ENCODE data around the gene FRAT1. TPM values are rescaled to one million over a fixed set of nuclear protein-coding genes. Genes with fewer than 3 reads are reported as not detected.

FRAT1 gene
- total RNA-seq, 1 experiment from 2014 or later, result 1.8 TPM

DNA sequence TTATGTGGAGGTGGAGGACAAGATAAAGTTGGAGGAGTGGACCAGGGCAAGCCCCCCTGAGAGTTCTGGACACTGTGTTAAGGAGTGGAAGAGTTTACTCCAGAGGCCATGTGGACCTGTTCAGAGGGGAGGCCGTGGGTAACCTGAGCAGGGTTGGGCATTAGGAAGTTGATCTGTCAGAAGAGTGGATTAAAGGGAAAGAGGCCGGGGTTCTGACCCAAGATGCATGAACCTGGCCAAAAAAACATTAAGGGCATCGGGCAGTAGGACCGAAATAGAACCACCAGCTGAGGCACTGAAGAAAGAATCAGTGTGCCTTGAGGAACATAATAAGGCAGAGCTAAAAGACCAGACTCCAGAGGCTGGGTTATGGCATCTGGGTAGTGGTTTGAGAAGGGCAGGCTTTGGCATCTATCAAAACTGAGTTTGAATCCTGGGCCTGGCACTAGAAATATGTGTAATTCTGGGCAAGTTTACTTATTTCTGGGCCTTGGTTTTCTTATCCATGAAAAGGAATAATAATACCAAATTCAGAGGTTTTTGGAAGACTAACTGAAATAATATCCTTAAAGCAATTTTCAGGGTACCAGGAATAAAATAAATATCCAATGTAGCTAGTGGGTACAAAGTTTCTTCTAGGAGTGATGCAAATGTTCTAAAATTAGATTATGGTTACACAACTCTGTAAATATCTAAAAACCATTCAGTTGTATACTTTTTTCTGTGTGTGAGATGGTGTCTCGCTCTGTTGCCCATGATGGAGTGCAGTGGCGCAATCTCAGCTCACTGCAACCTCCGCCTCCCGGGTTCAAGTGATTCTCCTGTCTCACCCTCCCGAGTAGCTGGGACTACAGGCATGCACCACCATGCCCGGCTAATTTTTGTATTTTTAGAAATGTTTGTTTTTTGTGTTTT, 10.9 kb upstream of the FRAT1 start:
- DNase-seq (ENCODE audit: low spot score), result no peak

DNA sequence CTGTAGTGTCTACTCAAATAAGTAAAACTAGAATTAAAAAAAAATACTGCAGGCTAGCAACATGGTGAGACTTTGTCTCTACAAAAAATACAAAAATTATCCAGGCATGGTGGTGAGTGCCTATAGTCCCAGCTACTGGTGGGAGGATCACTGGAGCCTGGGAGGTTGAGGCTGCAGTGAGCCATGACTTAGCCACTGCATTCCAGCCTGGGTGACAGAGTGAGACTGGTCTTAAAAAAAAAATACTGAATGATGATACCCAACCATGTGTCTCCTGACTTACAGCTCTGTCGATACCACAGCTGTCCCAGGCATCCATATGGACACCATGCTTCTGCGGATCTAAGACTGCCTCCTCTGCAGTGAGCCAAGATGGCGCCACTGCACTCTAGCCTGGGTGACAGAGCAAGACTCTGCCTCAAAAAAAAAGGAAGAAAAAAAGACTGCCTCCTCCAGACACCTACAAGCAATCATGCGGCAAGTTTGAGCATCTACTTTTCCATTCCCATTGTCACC, 7.9 kb upstream of the FRAT1 start:
- no peak for DNase-seq (ENCODE audit: low spot score)

DNA sequence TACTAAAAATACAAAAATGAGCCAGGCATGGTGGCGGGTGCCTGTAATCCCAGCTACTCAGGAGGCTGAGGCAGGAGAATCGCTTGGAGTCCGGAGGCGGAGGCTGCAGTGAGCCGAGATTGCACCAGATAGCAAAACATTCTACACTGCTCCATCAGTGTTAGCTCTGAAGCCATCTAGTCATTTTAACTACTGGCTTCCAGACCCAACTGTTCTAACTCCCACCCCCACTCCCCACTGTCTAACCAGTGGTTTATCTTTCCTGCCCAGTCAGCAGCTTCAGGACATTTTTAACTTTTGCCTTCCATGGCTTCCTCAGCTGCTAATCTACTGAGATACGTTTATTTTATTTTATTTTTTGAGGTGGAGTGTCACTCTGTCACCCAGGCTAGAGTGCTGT, 6.2 kb upstream of the FRAT1 start:
- no peak for DNase-seq (ENCODE audit: low spot score)

DNA sequence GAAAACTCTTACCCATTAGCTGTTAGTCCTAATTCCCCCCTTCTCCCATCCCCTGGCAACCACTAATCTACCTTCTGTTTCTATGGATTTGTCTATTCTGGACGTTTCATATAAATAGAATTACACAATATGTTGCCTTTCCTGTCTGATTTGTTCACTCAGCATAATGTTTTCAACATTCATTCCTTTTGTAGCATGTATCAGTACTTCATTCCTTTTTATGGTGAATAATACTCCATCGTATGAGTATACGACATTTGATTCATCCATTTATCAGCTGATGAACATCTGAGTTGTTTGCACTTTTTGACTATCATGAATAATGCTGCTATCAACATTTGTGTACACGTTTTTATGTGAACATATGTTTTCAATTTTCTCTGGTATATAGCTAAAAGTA, 4.4 kb upstream of the FRAT1 start:
- DNase-seq (ENCODE audit: low spot score), result no peak

DNA sequence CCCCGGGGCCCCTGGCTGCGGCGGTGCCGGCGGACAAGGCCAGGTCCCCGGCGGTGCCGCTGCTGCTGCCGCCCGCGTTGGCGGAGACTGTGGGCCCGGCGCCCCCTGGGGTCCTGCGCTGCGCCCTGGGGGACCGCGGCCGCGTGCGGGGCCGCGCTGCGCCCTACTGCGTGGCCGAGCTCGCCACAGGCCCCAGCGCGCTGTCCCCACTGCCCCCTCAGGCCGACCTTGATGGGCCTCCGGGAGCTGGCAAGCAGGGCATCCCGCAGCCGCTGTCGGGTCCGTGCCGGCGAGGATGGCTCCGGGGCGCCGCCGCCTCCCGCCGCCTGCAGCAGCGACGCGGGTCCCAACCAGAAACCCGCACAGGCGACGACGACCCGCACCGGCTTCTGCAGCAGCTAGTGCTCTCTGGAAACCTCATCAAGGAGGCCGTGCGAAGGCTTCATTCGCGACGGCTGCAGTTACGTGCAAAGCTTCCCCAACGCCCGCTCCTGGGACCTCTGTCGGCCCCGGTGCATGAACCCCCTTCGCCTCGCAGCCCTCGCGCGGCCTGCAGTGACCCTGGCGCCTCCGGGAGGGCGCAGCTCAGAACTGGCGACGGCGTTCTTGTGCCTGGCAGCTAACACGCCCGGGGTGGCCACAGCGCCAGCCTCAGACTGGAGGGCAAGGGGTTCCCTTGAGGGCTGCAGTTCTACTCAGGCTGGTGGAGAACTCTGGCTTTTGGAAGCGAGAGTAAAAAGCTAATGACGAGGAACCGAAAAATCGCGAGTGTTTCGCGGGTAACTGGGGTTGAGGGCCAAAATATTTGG, 804 bp downstream of the FRAT1 start:
- no peak for DNase-seq (ENCODE audit: low spot score)

DNA sequence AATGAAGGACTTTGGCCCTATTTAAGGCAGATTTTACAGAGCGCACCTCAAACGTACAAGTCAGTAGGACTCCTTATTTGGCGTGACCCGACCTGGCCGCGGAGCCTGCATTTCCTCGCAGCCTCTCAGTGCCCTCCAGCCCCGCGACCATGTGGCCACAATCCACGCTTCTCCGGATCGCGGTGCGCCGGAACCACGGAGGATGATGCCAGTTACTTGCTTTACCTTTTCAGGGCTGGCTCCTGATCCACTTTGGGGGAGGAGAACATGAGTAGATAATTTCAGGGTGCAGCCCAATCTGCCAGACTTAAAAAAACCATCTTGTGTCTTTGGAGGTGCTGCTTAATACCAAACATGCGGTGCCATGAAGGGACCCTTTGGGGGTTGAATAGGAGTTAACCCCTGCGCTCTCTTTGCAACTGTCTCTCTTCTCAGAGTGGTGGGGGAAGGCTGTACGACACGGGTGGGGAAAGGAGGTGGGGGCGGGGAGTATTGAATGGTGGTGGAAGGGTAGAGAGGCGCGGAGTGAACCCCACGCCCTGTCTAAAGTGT, 1.5 kb downstream of the FRAT1 start:
- no peak for DNase-seq (ENCODE audit: low spot score)

DNA sequence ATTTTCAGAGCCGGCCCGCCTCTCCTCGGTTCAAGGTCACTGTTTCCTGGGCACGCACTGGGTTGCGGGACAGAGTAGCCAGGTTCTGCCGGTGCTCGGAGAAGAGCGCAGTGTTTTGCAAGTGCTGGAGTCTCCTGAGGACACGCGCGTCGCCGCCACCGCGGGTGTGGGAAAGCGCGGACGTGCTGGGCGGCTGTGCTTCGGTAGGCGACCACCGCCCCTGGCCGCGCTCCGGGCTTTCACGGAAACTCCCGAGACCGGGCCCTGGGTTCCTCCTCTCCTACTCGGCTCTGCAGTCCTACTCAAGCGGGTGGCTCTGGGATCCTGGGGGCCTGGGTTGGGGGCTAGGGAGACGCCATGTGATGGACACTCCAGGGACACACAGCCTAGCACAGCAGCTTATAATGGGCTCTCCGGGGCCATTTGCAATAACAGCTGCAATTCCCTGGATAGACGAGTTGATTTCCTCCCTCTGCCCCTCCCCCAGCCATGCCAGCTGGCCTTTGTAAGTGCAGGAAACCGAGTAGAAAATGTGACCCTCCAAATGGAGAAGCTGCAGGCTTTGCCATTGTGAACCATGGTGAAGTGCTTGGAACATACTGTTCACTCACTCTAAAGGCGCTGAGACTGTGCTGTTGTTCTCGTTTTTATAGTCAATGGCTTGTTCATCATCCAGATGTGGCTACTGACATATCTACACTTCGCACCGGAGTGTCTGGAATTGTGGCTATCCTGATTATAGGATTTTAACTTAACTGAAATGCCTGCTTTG, 2.1 kb downstream of the FRAT1 start:
- no peak for DNase-seq (ENCODE audit: low spot score)

DNA sequence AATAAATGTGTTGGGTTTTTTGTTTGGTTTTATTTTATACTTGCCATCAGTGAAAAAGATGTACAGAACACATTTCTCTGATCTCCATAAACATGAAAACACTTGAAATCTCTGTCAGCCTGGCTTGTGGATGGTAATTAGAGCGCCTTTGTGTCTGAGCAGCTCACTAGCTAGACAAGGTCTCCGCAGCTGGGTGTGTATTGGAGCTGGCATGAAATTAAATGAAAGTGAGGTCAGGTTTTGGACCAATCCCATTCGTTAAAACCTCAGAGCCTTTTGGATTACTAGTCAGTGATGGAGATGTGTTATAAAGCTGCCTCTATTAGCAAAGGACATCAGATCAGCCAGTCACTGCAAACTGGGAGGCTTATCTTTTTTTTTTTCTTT, 2.7 kb downstream of the FRAT1 start:
- DNase-seq (ENCODE audit: low spot score), result no peak

DNA sequence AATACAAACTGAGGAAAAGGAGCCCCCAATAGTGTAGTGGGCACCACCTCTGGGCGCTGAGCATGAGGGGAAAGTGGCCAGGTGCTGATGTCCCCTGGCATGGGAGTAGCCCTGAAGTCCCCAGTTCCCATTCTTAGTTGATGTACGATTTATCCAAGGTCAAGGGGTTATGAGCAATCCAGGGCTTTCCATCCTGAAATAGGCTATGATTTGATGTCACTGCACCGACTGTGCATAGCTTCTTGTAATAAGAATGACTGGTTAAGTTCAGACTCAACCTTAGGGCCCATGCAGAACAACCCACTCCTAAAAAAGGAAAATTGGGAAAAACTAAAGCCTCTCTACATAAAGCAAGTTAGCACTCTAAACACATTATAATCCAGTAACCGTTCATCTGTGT, 4.4 kb downstream of the FRAT1 start:
- no peak for DNase-seq (ENCODE audit: low spot score)

DNA sequence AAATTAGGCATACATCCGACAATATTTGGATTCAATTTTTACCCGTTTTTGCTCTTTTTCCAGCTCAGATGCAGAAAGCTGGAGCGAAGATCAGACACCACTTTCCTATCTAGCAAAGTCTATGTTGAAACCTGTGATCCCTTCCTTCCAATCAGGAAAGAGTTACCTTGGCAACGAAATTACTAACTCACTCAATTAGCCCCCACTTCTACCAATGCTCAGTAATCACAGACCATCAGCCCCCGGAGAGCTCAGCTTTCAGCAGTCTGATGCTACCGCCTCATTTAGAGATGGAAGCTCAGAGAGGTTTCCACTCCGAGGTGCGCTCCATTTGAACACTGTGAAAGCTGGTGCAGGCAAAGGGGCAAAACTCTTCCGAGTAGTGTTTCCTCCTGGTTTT, 6.7 kb downstream of the FRAT1 start:
- DNase-seq (ENCODE audit: low spot score), result no peak

DNA sequence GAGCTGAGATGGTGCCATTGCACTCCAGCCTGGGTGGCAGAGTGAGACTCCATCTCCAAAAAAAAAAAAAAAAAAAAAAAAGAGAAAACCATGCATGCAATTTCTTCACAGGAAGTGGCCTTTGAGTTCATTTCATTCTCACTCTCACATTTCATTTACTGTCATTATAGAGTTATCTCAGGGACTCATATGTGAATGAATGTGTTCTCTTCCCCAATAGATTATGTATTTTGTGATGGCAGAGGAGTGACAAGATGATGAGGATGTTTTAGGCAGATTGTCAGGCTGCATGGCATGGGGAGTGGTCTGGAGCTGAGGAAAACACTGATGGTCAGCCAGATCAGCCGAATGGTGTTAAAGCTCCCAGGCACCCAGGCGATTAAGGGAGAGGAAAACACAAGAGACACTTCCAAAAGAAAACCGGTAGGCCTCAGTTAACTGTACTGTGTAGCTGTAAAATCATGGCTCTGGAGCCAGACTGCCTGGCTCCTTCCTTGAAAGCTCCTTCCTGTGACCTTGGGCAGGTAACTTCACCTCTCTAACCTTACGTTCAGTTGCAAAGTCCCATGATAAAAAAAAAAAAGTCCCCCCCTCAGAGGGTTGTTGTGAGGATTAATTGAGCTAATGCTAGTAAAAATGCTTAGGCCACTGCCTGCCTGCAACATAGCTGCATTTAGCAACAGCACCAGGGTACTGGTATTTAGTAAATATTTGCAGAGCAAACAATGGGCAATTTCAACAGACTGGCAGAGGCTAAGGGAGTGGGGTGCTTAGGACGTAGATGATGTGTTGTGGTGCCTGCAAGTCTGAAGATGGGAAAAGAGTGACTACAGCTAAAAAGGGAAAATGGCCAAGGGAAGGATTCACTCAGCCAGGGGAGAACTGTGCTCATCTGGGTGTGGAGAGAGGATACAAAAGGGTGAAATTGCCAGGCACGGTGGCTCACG, 8.6 kb downstream of the FRAT1 start:
- DNase-seq (ENCODE audit: low spot score), result no peak

DNA sequence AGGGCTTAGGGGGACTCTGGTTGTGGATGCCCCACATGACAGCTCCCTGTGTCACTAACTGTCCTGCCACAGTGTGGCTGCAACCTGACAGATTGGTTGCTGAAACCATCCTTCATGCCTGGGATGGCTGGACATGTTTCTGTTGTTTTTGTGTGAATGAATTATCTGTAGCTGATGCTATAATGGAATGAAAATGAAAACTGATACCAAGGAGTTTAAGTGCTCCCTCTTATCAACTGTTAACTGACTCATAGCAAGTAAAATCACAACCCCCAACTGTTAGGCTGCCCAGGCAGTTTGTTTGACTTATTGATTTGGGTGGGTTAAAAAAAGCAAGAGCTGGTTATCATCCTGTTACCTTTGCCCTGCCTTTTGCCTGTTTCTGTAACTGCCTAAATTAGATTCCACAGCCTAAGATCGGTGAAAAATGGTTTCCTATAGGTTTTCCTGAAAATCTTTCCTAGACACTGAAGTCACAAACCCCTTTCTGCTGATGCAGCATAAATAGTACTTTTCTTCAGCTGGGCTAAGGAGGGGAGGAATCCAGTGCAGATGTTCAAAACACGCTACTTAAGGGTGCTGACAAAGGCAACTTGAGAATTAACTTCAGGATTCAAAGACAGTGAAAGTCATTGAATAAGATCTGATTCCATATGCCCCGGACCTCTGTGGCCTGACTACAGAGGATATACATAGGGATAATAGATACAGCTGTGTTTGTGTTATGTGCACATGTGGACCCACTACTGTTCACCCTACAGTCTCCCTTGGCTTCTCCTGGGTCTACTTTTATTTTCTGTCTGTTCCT, 9.8 kb downstream of the FRAT1 start:
- DNase-seq (ENCODE audit: low spot score), result no peak

DNA sequence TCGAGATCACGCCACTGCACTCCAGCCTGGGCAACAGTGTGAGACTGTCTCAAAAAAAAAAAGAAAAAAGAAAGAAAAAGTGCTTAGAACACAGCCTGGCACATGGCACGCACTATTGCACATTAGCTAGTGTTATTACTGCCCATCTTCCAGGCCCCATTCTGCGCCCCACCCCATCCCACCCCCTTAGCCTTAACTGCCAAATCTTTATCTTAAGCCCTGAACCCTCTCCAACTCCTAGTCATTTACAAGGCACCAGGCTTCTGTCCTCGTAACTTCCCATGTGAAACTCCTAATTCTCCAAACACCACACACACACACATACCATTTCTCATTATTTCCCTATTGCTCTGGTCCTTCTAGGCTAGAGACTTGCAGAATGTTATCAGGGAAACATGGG, 10.7 kb downstream of the FRAT1 start:
- DNase-seq (ENCODE audit: low spot score), result no peak

DNA sequence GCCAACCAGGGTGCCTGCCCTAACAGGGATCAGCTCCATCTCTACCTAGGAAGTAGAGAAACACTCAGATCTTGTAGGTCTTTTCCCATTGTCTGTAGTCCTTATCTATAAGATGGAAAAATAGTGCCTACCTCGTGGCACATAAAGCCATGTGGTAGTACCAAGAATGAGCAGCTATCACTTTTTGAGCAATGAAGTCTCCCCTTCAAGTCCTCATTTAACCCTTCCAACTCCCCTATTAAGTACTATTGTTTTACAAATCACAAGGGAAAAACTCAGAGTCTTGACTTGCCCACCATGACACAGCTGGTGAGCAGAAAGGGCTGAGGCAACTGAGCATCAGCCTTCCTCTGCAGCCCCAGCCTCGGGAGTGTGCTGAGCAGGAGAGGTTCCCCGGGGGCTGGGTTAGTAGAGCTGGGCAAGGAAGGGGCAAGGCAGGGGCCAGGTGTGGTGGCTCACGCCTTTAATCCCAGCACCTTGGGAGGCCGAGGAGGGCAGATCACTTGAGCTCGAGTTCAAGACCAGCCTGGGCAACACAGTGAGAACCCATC, 12.2 kb downstream of the FRAT1 start:
- DNase-seq (ENCODE audit: low spot score), result no peak

DNA sequence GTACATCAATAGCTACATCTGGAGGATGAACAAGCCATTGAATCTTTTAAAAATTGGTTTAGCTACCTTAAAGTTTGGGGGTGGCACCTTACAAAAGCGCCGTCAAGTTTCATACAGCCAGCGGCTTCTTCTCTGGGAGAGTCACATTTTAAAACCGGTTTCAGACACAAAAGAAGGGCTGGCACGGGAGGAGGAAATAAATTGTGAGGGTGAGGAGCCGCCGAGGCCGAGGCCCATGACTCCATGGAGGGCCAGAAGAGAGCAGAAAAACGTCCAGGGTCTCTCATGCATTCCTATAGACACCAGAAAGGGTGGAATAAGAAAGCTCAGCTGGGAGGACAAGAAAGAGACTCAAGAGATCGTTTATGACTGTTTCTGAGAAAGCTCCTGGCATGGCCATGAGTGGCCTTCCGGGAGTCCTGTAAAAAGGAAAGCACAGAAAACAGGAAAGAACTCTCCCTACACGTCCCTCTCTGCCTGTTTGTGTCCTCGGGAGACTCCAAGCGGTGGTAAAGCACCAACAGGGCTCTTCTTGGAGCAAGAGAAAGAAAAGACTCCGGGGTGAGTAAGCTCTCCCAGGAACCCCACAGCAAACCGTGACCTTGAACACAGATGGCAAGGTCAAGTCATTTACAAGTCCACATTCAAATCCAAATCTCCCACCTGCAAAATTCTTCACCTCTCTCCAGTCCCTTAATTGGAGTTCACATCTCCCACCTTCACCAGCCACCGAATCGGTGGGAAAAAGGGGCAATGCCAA, 13.7 kb downstream of the FRAT1 start:
- no peak for DNase-seq (ENCODE audit: low spot score)

DNA sequence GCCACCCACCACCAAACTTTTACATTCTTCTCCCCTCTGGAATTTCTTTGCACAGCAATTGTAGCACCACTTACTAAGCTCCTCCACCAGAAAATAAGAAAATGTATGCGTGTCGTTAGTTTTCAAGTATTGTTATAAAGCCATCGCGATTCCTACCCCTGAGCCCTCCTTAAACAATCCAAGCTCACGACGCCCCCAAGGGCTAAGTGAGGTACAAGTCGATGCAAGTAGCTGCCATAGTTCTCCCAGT, 14.2 kb downstream of the FRAT1 start:
- DNase-seq (ENCODE audit: low spot score), result no peak

DNA sequence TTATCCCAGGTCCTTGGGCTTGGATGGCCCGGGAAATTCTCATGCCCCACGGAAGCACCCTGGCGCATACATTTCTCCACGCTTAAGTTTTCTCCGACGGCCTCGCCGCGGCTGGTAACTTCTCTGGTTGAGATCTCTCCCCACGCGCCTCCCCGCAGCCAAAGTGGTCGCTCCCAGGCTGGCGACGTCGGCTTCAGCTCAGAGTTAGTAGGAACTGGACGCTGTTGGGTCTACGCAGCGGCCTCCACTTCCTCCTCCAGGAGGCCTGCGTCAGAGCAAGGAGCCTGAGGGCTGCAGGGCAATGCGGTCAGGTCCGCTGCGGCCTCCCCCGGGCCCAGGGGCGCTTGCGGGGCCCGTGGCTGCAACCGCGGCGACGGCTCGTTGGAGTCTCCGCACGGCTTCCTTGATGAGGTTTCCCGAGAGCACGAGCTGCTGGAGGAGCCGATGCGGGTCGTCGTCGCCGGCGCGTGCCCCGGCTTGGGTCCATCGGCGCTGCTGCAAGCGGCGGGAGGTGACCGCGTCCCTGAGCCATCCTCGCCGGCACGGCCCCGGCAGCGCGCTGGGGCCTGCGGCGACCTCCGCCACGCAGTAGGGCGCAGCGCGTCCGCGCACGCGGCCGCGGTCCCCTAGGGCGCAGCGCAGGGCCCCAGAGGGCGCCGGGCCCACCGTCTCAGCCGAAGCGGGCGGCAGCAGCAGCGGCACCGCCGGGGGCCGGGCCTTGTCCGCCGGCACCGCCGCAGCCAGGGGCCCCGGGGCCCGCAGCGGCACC, 14.7 kb downstream of the FRAT1 start:
- DNase-seq (ENCODE audit: low spot score), result no peak
